Endothelial cell of umbilical vein (primary cell): ENCODE results near the gene DAO. TPM values are rescaled to one million over a fixed set of nuclear protein-coding genes. Genes with fewer than 3 reads are reported as not detected.

Experiments used
- BruUV-seq: library from RNA; stranded (reverse); fragments of 400-500 nt; replicated peaks from 2 replicates; lab custom pipeline; 2021; lab: Mats Ljungman, UMichigan
- CTCF ChIA-PET: fragments of 300-600, 350-600 bp; sonication (Branson Sonifier 250); formaldehyde crosslinking; loops from one replicate; lab custom pipeline; 2021; ENCODE audit warnings: antibody characterized with exemption, inconsistent platforms; lab: Charles Lee
- POLR2A ChIA-PET: fragments of 300-600, 350-600 bp; sonication (Branson Sonifier 250); formaldehyde crosslinking; loops from one replicate; lab custom pipeline; 2021; ENCODE audit warnings: antibody characterized with exemption, inconsistent platforms; lab: Charles Lee
- DNase-seq: peaks from one replicate; pipeline ENCODE4 v3.0.0-alpha.2; 2011; ENCODE audit warnings: low read depth, low spot score
- FAIRE-seq: peaks from 2 replicates; lab custom pipeline; 2011; peaks lifted over from hg19 to GRCh38; lab: Jason Lieb, UNC
- H2AFZ ChIP-seq: 2 replicates; pipeline ENCODE4 v1.6.0; 2012; ENCODE audit warnings: low read depth, low read length, control low read depth, inconsistent platforms
- H3K27ac ChIP-seq: 2 replicates; pipeline ENCODE4 v1.5.1; 2011; ENCODE audit warnings: low read depth, mild to moderate bottlenecking, control low read depth, low read length, moderate library complexity; ENCODE audit not compliant: insufficient read depth
- H3K27me3 ChIP-seq, 2 experiments: 2 replicates each; pipeline versions ENCODE4 v1.6.0 to v1.6.1; 2011; ENCODE audit warnings: low read length in 2 of 2, mixed read lengths in 1 of 2; ENCODE audit not compliant: control insufficient read depth in 2 of 2, insufficient read depth in 2 of 2
- H3K36me3 ChIP-seq, 2 experiments: 2 replicates in 1 of 2; 3 replicates in 1 of 2; pipeline ENCODE4 v1.5.1; 2011; ENCODE audit warnings: low read length in 2 of 2, mild to moderate bottlenecking in 1 of 2, moderate library complexity in 1 of 2; ENCODE audit not compliant: control insufficient read depth in 2 of 2, insufficient read depth in 2 of 2; ENCODE audit errors: extremely low read depth in 1 of 2
- H3K4me1 ChIP-seq: 3 replicates; pipeline ENCODE4 v1.5.1; 2011; ENCODE audit warnings: mild to moderate bottlenecking, low read length; ENCODE audit not compliant: control insufficient read depth, insufficient read depth; ENCODE audit errors: extremely low read depth
- H3K4me2 ChIP-seq: 2 replicates; pipeline ENCODE4 v1.6.1; 2011; ENCODE audit warnings: low read length, control low read depth, mixed read lengths; ENCODE audit not compliant: insufficient read depth
- H3K4me3 ChIP-seq, 3 experiments: fragments of 200-600 bp in 1 of 3; sonication (generic), shearing (Covaris generic) in 1 of 3; replicated peaks in 1 of 3; 2 replicates each; pipeline ENCODE4 v1.5.1; 2011 to 2016; ENCODE audit warnings: control low read depth in 3 of 3, low read length in 3 of 3, mild to moderate bottlenecking in 2 of 3, inconsistent platforms in 1 of 3, low read depth in 1 of 3, moderate library complexity in 1 of 3; ENCODE audit not compliant: insufficient read depth in 1 of 3
- H3K79me2 ChIP-seq: 2 replicates; pipeline ENCODE4 v1.6.0; 2012; ENCODE audit warnings: low read length, inconsistent platforms; ENCODE audit not compliant: control insufficient read depth, insufficient read depth
- H3K9ac ChIP-seq: replicated peaks from 2 replicates; pipeline ENCODE3; 2011; ENCODE audit warnings: low read length, control low read depth; ENCODE audit not compliant: insufficient read depth; ENCODE audit errors: extremely low read depth
- H3K9me1 ChIP-seq: replicated peaks from 3 replicates; pipeline ENCODE4 v1.6.0; 2011; ENCODE audit warnings: mild to moderate bottlenecking, low read length; ENCODE audit not compliant: control insufficient read depth, insufficient read depth; ENCODE audit errors: extremely low read depth
- H3K9me3 ChIP-seq: replicated peaks from 2 replicates; pipeline ENCODE4 v1.5.1; 2012; ENCODE audit warnings: low read length, inconsistent platforms; ENCODE audit not compliant: control insufficient read depth, insufficient read depth
- H4K20me1 ChIP-seq: replicated peaks from 2 replicates; pipeline ENCODE3; 2011; ENCODE audit warnings: mild to moderate bottlenecking, low read length; ENCODE audit not compliant: control insufficient read depth, insufficient read depth; ENCODE audit errors: extremely low read depth
- EZH2 ChIP-seq: IDR thresholded peaks from 2 replicates; pipeline ENCODE4 v1.6.1; 2012; ENCODE audit warnings: borderline replicate concordance, low read depth, mild to moderate bottlenecking, moderate library complexity, low read length, inconsistent platforms; ENCODE audit not compliant: severe bottlenecking
- FOS ChIP-seq: IDR thresholded peaks from 2 replicates; pipeline ENCODE4 v1.6.1; 2011; ENCODE audit warnings: mild to moderate bottlenecking, low read length, moderate library complexity, borderline replicate concordance; ENCODE audit not compliant: insufficient read depth
- GATA2 ChIP-seq: IDR thresholded peaks from 2 replicates; pipeline ENCODE4 v1.7.0; 2011; ENCODE audit warnings: low read depth, mild to moderate bottlenecking, moderate library complexity, mixed read lengths, low read length; ENCODE audit not compliant: insufficient read length, insufficient read depth
- MYC ChIP-seq: IDR thresholded peaks from one replicate; pipeline ENCODE4 v1.6.1; 2011; ENCODE audit warnings: mild to moderate bottlenecking, low read depth, low read length
- POLR2A ChIP-seq: IDR thresholded peaks from 2 replicates; pipeline ENCODE4 v1.6.1; 2012; ENCODE audit warnings: low read depth, mild to moderate bottlenecking, control low read depth, low read length
- dilution Hi-C: fragments of 300-500 bp; cut with MboI; formaldehyde crosslinking; loops from one replicate; pipeline ENCODE4 v1.15.0; 2019; ENCODE audit warnings: low sequenced_read_pairs; ENCODE audit not compliant: extremely low pct_ligation_motif_present
- intact Hi-C: fragments of 100-400 bp; cut with micrococcal nuclease; formaldehyde crosslinking; loops from one replicate; pipeline ENCODE4 v1.10.0; 2022
- polyA plus RNA-seq, 4 experiments: library from polyadenylated mRNA; depleted of rRNA in 3 of 4; stranded (reverse) in 3 of 4; unstranded in 1 of 4; fragments of >200 nt; gene quantifications; 2 replicates each; pipeline versions ENCODE4 v1.2.1 to v1.2.3, GENCODE V29; 2011 to 2012; ENCODE audit warnings: missing spikeins in 1 of 4
- total RNA-seq: library from RNA; stranded (reverse); gene quantifications from 2 replicates; pipeline ENCODE4 v1.2.3, GENCODE V29; 2021
- TF ChIP-seq, protein P1 (sequence below), 2 donors: IDR thresholded peaks; 1 replicate in 1 of 2; 2 replicates in 1 of 2; pipeline ENCODE4 v1.5.1; 2011; ENCODE audit warnings: low read length in 2 of 2, mild to moderate bottlenecking in 2 of 2, moderate library complexity in 2 of 2, control low read depth in 1 of 2, inconsistent platforms in 1 of 2, low read depth in 1 of 2; ENCODE audit not compliant: insufficient read depth in 1 of 2; ENCODE audit errors: extremely low read depth in 1 of 2

DAO gene
- total and polyA plus RNA-seq, 2 donors (not counting 3 experiments of a cell fraction or from before 2014, with no cell fraction given), result not detected

DNA sequence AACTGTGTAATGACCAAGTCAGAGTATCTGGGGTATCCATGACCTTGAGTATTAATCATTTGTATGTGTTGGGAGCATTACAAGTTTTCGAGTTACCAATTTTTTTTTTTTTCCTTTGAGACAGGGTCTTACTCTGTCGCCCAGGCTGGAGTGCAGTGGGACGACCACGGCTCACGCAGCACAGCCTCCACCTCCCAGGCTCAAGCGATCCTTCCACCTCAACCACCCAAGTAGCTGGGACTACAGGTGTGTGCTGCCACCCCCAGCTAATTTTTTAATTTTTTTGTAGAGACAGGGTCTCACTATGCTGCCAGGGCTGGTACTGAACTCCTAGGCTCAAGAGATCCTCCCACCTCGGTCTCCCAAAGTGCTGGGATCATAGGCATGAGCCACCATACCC, 42.2 kb upstream of the DAO start:
- DNase-seq (no peak), FAIRE-seq (peak; percentile 40)
- BruUV-seq, result no TSS peak
- no peaks in the 10 kb centered on the region for H4K20me1 ChIP-seq
- H2AFZ ChIP-seq, result no peak overlapping the region
- POLR2A ChIA-PET, result interaction anchor here (0.8 to 3.9 kb wide), 8 partner anchors 8 to 276 kb away, joined by 3 to 53 read pairs (median 4); partner anchors contain the start of gene ISCU
- no peak for TF ChIP-seq POLR2A
- no peak for TF ChIP-seq MYC
- no peak for TF ChIP-seq FOS
- TF ChIP-seq, protein P1, sequence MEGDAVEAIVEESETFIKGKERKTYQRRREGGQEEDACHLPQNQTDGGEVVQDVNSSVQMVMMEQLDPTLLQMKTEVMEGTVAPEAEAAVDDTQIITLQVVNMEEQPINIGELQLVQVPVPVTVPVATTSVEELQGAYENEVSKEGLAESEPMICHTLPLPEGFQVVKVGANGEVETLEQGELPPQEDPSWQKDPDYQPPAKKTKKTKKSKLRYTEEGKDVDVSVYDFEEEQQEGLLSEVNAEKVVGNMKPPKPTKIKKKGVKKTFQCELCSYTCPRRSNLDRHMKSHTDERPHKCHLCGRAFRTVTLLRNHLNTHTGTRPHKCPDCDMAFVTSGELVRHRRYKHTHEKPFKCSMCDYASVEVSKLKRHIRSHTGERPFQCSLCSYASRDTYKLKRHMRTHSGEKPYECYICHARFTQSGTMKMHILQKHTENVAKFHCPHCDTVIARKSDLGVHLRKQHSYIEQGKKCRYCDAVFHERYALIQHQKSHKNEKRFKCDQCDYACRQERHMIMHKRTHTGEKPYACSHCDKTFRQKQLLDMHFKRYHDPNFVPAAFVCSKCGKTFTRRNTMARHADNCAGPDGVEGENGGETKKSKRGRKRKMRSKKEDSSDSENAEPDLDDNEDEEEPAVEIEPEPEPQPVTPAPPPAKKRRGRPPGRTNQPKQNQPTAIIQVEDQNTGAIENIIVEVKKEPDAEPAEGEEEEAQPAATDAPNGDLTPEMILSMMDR (IDR thresholded peaks at IDR 0.05; ENCODE audit: extremely low read depth in 1 of 2, insufficient read depth in 1 of 2, low read depth in 1 of 2, low read length in 2 of 2), result no peak
- no peak for TF ChIP-seq GATA2
- no peak for TF ChIP-seq EZH2
- H3K4me3 ChIP-seq, result no peak overlapping the region
- CTCF ChIA-PET, result interaction anchor here (1.0 to 6.5 kb wide), 9 partner anchors 10 to 220 kb away, joined by 3 to 63 read pairs (median 4); no protein-coding TSS in a partner anchor
- peak overlapping the region; percentile 98 for H3K27ac ChIP-seq
- no peaks in the 10 kb centered on the region for H3K9me3 ChIP-seq
- H3K9ac ChIP-seq, result peak overlapping the region; percentile 95
- peaks cover 77% of the 10 kb centered on the region for H3K4me1 ChIP-seq
- H3K36me3 ChIP-seq, result peaks cover 5 to 14% of the 10 kb centered on the region in 2 experiments
- no peaks in the 10 kb centered on the region for H3K9me1 ChIP-seq
- H3K4me2 ChIP-seq, result peak overlapping the region; percentile 54
- H3K27me3 ChIP-seq, result no peaks in the 10 kb centered on the region
- dilution Hi-C loops (loop anchor here (25.0 kb wide), 1 partner anchor 175 kb away; no protein-coding TSS in a partner anchor), intact Hi-C loops (loop anchor here (1.0 kb wide), 3 partner anchors 11 to 146 kb away; no protein-coding TSS in a partner anchor)
- H3K79me2 ChIP-seq, result peaks cover 52% of the 10 kb centered on the region
